ENCODE results near the gene WBP1. TPM values are rescaled to one million over a fixed set of nuclear protein-coding genes. Genes with fewer than 3 reads are reported as not detected.
A peak's percentile ranks its signal among the peaks of the same experiment; 100 is the strongest.
"Not testable (repeated sequence)": the region's sequence is repeated elsewhere in the genome, so short reads cannot be mapped to it uniquely, and the experiment has no call there.

The WBP1 gene
- total RNA-seq, 5 donors from 2014 or later (not counting 1 experiment from before 2014, with no cell fraction given) = 80.2 to 104 (median 98.2) TPM

GRCh38 chr2:74462054-74462785 is 4.0 kb downstream of the WBP1 start:
- peaks cover 5% of the 10 kb centered on the region for H3K36me3 Mint-ChIP-seq
- Histone ChIP-seq H3K27me3 (replicated peaks in 1 of 2; ENCODE audit: control insufficient read depth in 2 of 2, extremely low read depth in 1 of 2, insufficient read depth in 2 of 2, low read length in 1 of 2) (no peaks in the 10 kb centered on the region), H3K4me3 (ENCODE audit: control insufficient read depth in 1 of 2, extremely low read depth in 1 of 2, low read length in 1 of 2) (no peak overlapping the region), H3K4me1 (ENCODE audit: control insufficient read depth in 1 of 2, extremely low read depth in 1 of 2, insufficient read depth in 2 of 2, low read length in 2 of 2) (peaks cover 17 to 40% of the 10 kb centered on the region in 2 experiments), H3K27ac (ENCODE audit: low read length) (no peak overlapping the region), H3K9me3 (no peaks in the 10 kb centered on the region), H3K36me3 (ENCODE audit: control insufficient read depth in 2 of 2, extremely low read depth in 1 of 2, insufficient read depth in 1 of 2, low read length in 1 of 2) (peaks cover 6 to 20% of the 10 kb centered on the region in 2 donors)
- no peak for DNase-seq
- no peak overlapping the region for H3K4me3 Mint-ChIP-seq
- no peak overlapping the region for H3K27ac Mint-ChIP-seq
- 100% methylated on average over 6 of the region's 20 CpGs for WGBS (ENCODE audit: insufficient coverage)
- no peaks in the 10 kb centered on the region for H3K27me3 Mint-ChIP-seq
- no peak for ATAC-seq (replicated peaks in 1 of 4)
- ChIA-PET POLR2A (no interaction called here), CTCF (no interaction called here)
- H3K4me1 Mint-ChIP-seq = peaks cover 43 to 57% (median 54%) of the 10 kb centered on the region in 3 donors
- H3K9me3 Mint-ChIP-seq = no peaks in the 10 kb centered on the region

- Mint-ChIP-seq H3K4me1 (peaks cover 40 to 52% (median 50%) of the 10 kb centered on the region in 3 donors), H3K4me3 (peak overlapping the region in 2 of 3 donors; percentile 55 to 65), H3K27me3 (no peaks in the 10 kb centered on the region), H3K27ac (no peak overlapping the region), H3K9me3 (no peaks in the 10 kb centered on the region), H3K36me3 (peaks cover 5% of the 10 kb centered on the region)
- no peaks in the 10 kb centered on the region for H3K9me3 ChIP-seq
- peaks cover 17 to 39% of the 10 kb centered on the region in 2 experiments for H3K4me1 ChIP-seq (ENCODE audit: control insufficient read depth in 1 of 2, extremely low read depth in 1 of 2, insufficient read depth in 2 of 2, low read length in 2 of 2)
- CTCF ChIA-PET = no interaction called here
- POLR2A ChIA-PET = interaction anchor here in 1 of 2 donors (0.5 kb wide), 1 partner anchor 8 kb away, joined by 7 read pairs; no protein-coding TSS in a partner anchor
- ATAC-seq (replicated peaks in 1 of 4) = no peak
- H3K27ac ChIP-seq (ENCODE audit: low read length) = no peak overlapping the region
- no peak overlapping the region for H3K4me3 ChIP-seq (ENCODE audit: control insufficient read depth in 1 of 2, extremely low read depth in 1 of 2, low read length in 1 of 2)
- 93% methylated on average over 3 of the region's 4 CpGs for WGBS (ENCODE audit: insufficient coverage)
- DNase-seq = no peak
- no peaks in the 10 kb centered on the region for H3K27me3 ChIP-seq (replicated peaks in 1 of 2; ENCODE audit: control insufficient read depth in 2 of 2, extremely low read depth in 1 of 2, insufficient read depth in 2 of 2, low read length in 1 of 2)
- peaks cover 6 to 20% of the 10 kb centered on the region in 2 donors for H3K36me3 ChIP-seq (ENCODE audit: control insufficient read depth in 2 of 2, extremely low read depth in 1 of 2, insufficient read depth in 1 of 2, low read length in 1 of 2)
These were observed 4.5 kb downstream of the WBP1 start for GRCh38 chr2:74462786-74463105.

GRCh38 chr2:74464406-74464805 is 6.2 kb downstream of the WBP1 start:
- peak overlapping the region in 1 of 2 donors; percentile 71 for H3K27ac Mint-ChIP-seq
- no peaks in the 10 kb centered on the region for H3K9me3 Mint-ChIP-seq
- Histone ChIP-seq H3K9me3 (no peaks in the 10 kb centered on the region), H3K4me1 (ENCODE audit: control insufficient read depth in 1 of 2, extremely low read depth in 1 of 2, insufficient read depth in 2 of 2, low read length in 2 of 2) (peaks cover 9 to 30% of the 10 kb centered on the region in 2 experiments), H3K4me3 (ENCODE audit: control insufficient read depth in 1 of 2, extremely low read depth in 1 of 2, low read length in 1 of 2) (peak overlapping the region; percentile 72 to 80), H3K36me3 (ENCODE audit: control insufficient read depth in 2 of 2, extremely low read depth in 1 of 2, insufficient read depth in 1 of 2, low read length in 1 of 2) (peaks cover 6 to 20% of the 10 kb centered on the region in 2 donors), H3K27ac (ENCODE audit: low read length) (peak overlapping the region; percentile 39), H3K27me3 (replicated peaks in 1 of 2; ENCODE audit: control insufficient read depth in 2 of 2, extremely low read depth in 1 of 2, insufficient read depth in 2 of 2, low read length in 1 of 2) (no peaks in the 10 kb centered on the region)
- peaks cover 5% of the 10 kb centered on the region for H3K36me3 Mint-ChIP-seq
- 7% methylated on average over 11 of the region's 13 CpGs for WGBS (ENCODE audit: insufficient coverage)
- peak overlapping the region; percentile 82 to 97 (median 94) for H3K4me3 Mint-ChIP-seq
- POLR2A ChIA-PET = no interaction called here
- ATAC-seq (replicated peaks in 1 of 4) = no peak
- CTCF ChIA-PET = no interaction called here
- H3K27me3 Mint-ChIP-seq = no peaks in the 10 kb centered on the region
- peaks cover 29 to 37% (median 37%) of the 10 kb centered on the region in 3 donors for H3K4me1 Mint-ChIP-seq
- no peak for DNase-seq

- not testable (repeated sequence) for H3K9me3 Mint-ChIP-seq; DNase-seq; ATAC-seq (replicated peaks in 1 of 4); H3K9me3 ChIP-seq; H3K27me3 ChIP-seq (replicated peaks in 1 of 2; ENCODE audit: control insufficient read depth in 2 of 2, extremely low read depth in 1 of 2, insufficient read depth in 2 of 2, low read length in 1 of 2); H3K4me3 ChIP-seq (ENCODE audit: control insufficient read depth in 1 of 2, extremely low read depth in 1 of 2, low read length in 1 of 2); H3K27me3 Mint-ChIP-seq; H3K27ac ChIP-seq (ENCODE audit: low read length)
- peaks cover 17% of the 10 kb centered on the region for H3K36me3 Mint-ChIP-seq
- ChIA-PET POLR2A (interaction anchor here (0.5 to 1.3 kb wide), 3 partner anchors 8 to 271 kb away, joined by 7 to 14 read pairs (median 7); partner anchors contain the start of gene WBP1 (in 1 of the 2)), CTCF (interaction anchor here (0.6 to 1.2 kb wide), 2 partner anchors 12 to 60 kb away, joined by 4 to 8 read pairs; partner anchors contain the start of genes CCDC142 (in 1 of the 2) and TTC31 (in 1 of the 2))
- peak overlapping the region; percentile 48 to 71 (median 59) for H3K4me3 Mint-ChIP-seq
- H3K27ac Mint-ChIP-seq = peak overlapping the region; percentile 71 to 80
- WGBS (ENCODE audit: insufficient coverage) = 93% methylated on average over 6 of the region's 12 CpGs
- H3K36me3 ChIP-seq (ENCODE audit: control insufficient read depth in 2 of 2, extremely low read depth in 1 of 2, insufficient read depth in 1 of 2, low read length in 1 of 2) = peaks cover 9 to 16% of the 10 kb centered on the region in 2 donors
- peaks cover 24 to 34% (median 28%) of the 10 kb centered on the region in 3 donors for H3K4me1 Mint-ChIP-seq
- peaks cover 17 to 32% of the 10 kb centered on the region in 2 experiments for H3K4me1 ChIP-seq (ENCODE audit: control insufficient read depth in 1 of 2, extremely low read depth in 1 of 2, insufficient read depth in 2 of 2, low read length in 2 of 2)
These were observed 12.5 kb downstream of the WBP1 start for GRCh38 chr2:74470742-74471141.

GRCh38 chr2:74471332-74472065 is 13.3 kb downstream of the WBP1 start:
- Mint-ChIP-seq H3K27me3 (no peaks in the 10 kb centered on the region), H3K27ac (peak overlapping the region; percentile 95 to 99), H3K9me3 (no peaks in the 10 kb centered on the region), H3K4me1 (peaks cover 21 to 30% (median 24%) of the 10 kb centered on the region in 3 donors), H3K36me3 (peaks cover 18% of the 10 kb centered on the region), H3K4me3 (peak overlapping the region; percentile 90 to 96 (median 96))
- ATAC-seq (replicated peaks in 1 of 4) (no peak), DNase-seq (no peak)
- Histone ChIP-seq H3K9me3 (no peaks in the 10 kb centered on the region), H3K27me3 (replicated peaks in 1 of 2; ENCODE audit: control insufficient read depth in 2 of 2, extremely low read depth in 1 of 2, insufficient read depth in 2 of 2, low read length in 1 of 2) (no peaks in the 10 kb centered on the region), H3K4me3 (ENCODE audit: control insufficient read depth in 1 of 2, extremely low read depth in 1 of 2, low read length in 1 of 2) (peak overlapping the region; percentile 66 to 73), H3K4me1 (ENCODE audit: control insufficient read depth in 1 of 2, extremely low read depth in 1 of 2, insufficient read depth in 2 of 2, low read length in 2 of 2) (peaks cover 13 to 27% of the 10 kb centered on the region in 2 experiments), H3K27ac (ENCODE audit: low read length) (peak overlapping the region; percentile 88), H3K36me3 (ENCODE audit: control insufficient read depth in 2 of 2, extremely low read depth in 1 of 2, insufficient read depth in 1 of 2, low read length in 1 of 2) (peaks cover 9 to 22% of the 10 kb centered on the region in 2 donors)
- ChIA-PET CTCF (interaction anchor here (0.6 to 1.2 kb wide), 3 partner anchors 11 to 71 kb away, joined by 4 to 8 read pairs (median 8); partner anchors contain the start of genes CCDC142 (in 1 of the 2) and TTC31 (in 1 of the 2)), POLR2A (interaction anchor here (0.5 to 1.3 kb wide), 5 partner anchors 9 to 272 kb away, joined by 3 to 14 read pairs (median 7); partner anchors contain the start of genes C2orf81 (in 1 of the 2) and WBP1 (in 1 of the 2))
- WGBS (ENCODE audit: insufficient coverage) = 92% methylated on average over 2 of the region's 16 CpGs
